DOHH2 (cell line): ENCODE measurements around the gene COL27A1.

ENCODE experiments used
- H3F3A ChIP-seq: fragments of 200-600 bp; sonication (generic), shearing (Covaris generic); 2 replicates; pipeline ENCODE4 v1.6.0; 2016; ENCODE audit warnings: antibody characterized with exemption, mild to moderate bottlenecking; ENCODE audit not compliant: control insufficient read depth, insufficient read depth
- H3K27ac ChIP-seq: fragments of 200-600 bp; sonication (generic); 2 replicates; pipeline ENCODE4 v1.5.1; 2014; ENCODE audit warnings: low read depth, mild to moderate bottlenecking, low read length, moderate library complexity
- H3K27me3 ChIP-seq: fragments of 200-600 bp; sonication (generic); 2 replicates; pipeline ENCODE4 v1.6.1; 2014; ENCODE audit warnings: mild to moderate bottlenecking, low read length, mixed read lengths; ENCODE audit not compliant: control insufficient read depth
- H3K36me3 ChIP-seq: fragments of 200-600 bp; sonication (generic); 2 replicates; pipeline ENCODE4 v1.6.1; 2014; ENCODE audit warnings: mild to moderate bottlenecking, low read length, moderate library complexity, mixed read lengths; ENCODE audit not compliant: control insufficient read depth
- H3K4me1 ChIP-seq: fragments of 200-600 bp; sonication (generic); 2 replicates; pipeline ENCODE4 v1.6.1; 2014; ENCODE audit warnings: mild to moderate bottlenecking, low read length, mixed read lengths; ENCODE audit not compliant: control insufficient read depth
- H3K4me2 ChIP-seq: fragments of 200-600 bp; sonication (generic); 2 replicates; pipeline ENCODE4 v1.6.0; 2014; ENCODE audit warnings: mild to moderate bottlenecking, low read length, moderate library complexity
- H3K4me3 ChIP-seq: fragments of 200-600 bp; sonication (generic); 2 replicates; pipeline ENCODE4 v1.5.1; 2014; ENCODE audit warnings: mild to moderate bottlenecking, low read length, mixed read lengths
- H3K79me2 ChIP-seq: fragments of 200-600 bp; sonication (generic); 2 replicates; pipeline ENCODE4 v1.6.1; 2014; ENCODE audit warnings: mild to moderate bottlenecking, low read length, mixed read lengths; ENCODE audit not compliant: control insufficient read depth
- H3K9me2 ChIP-seq: fragments of 200-600 bp; sonication (generic); replicated peaks from 2 replicates; pipeline ENCODE4 v1.6.1; 2014; ENCODE audit warnings: mild to moderate bottlenecking, low read length, mixed read lengths; ENCODE audit not compliant: control insufficient read depth
- H3K9me3 ChIP-seq: fragments of 200-600 bp; sonication (generic); 2 replicates; pipeline ENCODE4 v1.6.1; 2014; ENCODE audit warnings: antibody characterized with exemption, low read length, mixed read lengths; ENCODE audit not compliant: control insufficient read depth, insufficient read depth
- H4K20me1 ChIP-seq: fragments of 200-600 bp; sonication (generic); 2 replicates; pipeline ENCODE4 v1.6.0; 2014; ENCODE audit warnings: low read depth, mild to moderate bottlenecking, antibody characterized with exemption, low read length, moderate library complexity; ENCODE audit not compliant: control insufficient read depth, insufficient read depth
- CTCF ChIP-seq: fragments of 200-600 bp; sonication (generic); IDR thresholded peaks from one replicate; pipeline ENCODE4 v1.5.1; 2014; ENCODE audit warnings: antibody characterized with exemption, mild to moderate bottlenecking, low read depth, low read length; ENCODE audit not compliant: poor library complexity, severe bottlenecking
- EZH2phosphoT487 ChIP-seq: fragments of 200-600 bp; sonication (generic); IDR thresholded peaks from 2 replicates; pipeline ENCODE4 v1.6.1; 2017; ENCODE audit warnings: borderline replicate concordance, mild to moderate bottlenecking, antibody characterized with exemption, low read length, moderate library complexity, mixed read lengths

COL27A1 gene

GRCh38 chr9:114146735-114147134 is 8.6 kb upstream of the COL27A1 start:
- H3K4me2 ChIP-seq: no peak overlapping the region
- H3K27ac ChIP-seq: no peak overlapping the region
- no peaks in the 10 kb centered on the region for H3K36me3 ChIP-seq
- H3K4me3 ChIP-seq: no peak overlapping the region
- no peaks in the 10 kb centered on the region for H3K9me2 ChIP-seq
- no peaks in the 10 kb centered on the region for H4K20me1 ChIP-seq
- H3K4me1 ChIP-seq: no peaks in the 10 kb centered on the region
- H3K79me2 ChIP-seq: no peaks in the 10 kb centered on the region
- no peaks in the 10 kb centered on the region for H3F3A ChIP-seq
- H3K27me3 ChIP-seq: peaks cover 7% of the 10 kb centered on the region; the same call in 1 of the 2 replicates
- no peak for TF ChIP-seq EZH2phosphoT487
- TF ChIP-seq CTCF: no peak
- H3K9me3 ChIP-seq: no peaks in the 10 kb centered on the region

GRCh38 chr9:114149181-114149580 is 6.2 kb upstream of the COL27A1 start:
- Histone ChIP-seq H3K9me3 (no peaks in the 10 kb centered on the region), H3K79me2 (no peaks in the 10 kb centered on the region), H3K4me2 (no peak overlapping the region), H3K9me2 (no peaks in the 10 kb centered on the region), H3K4me1 (no peaks in the 10 kb centered on the region), H3K4me3 (no peak overlapping the region), H3K27ac (no peak overlapping the region), H3F3A (no peaks in the 10 kb centered on the region), H3K27me3 (peaks cover 4% of the 10 kb centered on the region; the same call in 1 of the 2 replicates), H4K20me1 (no peaks in the 10 kb centered on the region), H3K36me3 (no peaks in the 10 kb centered on the region)
- TF ChIP-seq EZH2phosphoT487: no peak
- TF ChIP-seq CTCF: no peak

GRCh38 chr9:114149765-114150340 is 5.5 kb upstream of the COL27A1 start:
- no peaks in the 10 kb centered on the region for H3K9me3 ChIP-seq
- H3K36me3 ChIP-seq: no peaks in the 10 kb centered on the region
- H3K4me1 ChIP-seq: no peaks in the 10 kb centered on the region
- peaks cover 8% of the 10 kb centered on the region for H3K27me3 ChIP-seq
- no peaks in the 10 kb centered on the region for H3F3A ChIP-seq
- no peak overlapping the region for H3K4me2 ChIP-seq
- no peak overlapping the region for H3K27ac ChIP-seq
- no peak overlapping the region for H3K4me3 ChIP-seq
- H4K20me1 ChIP-seq: no peaks in the 10 kb centered on the region
- TF ChIP-seq CTCF (no peak), EZH2phosphoT487 (no peak)
- H3K79me2 ChIP-seq: no peaks in the 10 kb centered on the region
- no peaks in the 10 kb centered on the region for H3K9me2 ChIP-seq
